ENCODE data around the gene THRA. TPM values are rescaled to one million over a fixed set of nuclear protein-coding genes. Genes with fewer than 3 reads are reported as not detected.

Gene THRA
- total RNA-seq (2021) (14.5 and 18.7 TPM in 2 replicates), Bru-seq, nascent RNA (percentile 41 among the genes with signal in this experiment), BruChase-seq, experiment 1, labeled RNA remaining after a 2-hour chase (percentile 48 among the genes with signal in this experiment), BruChase-seq, experiment 2, labeled RNA remaining after a 6-hour chase (percentile 51 among the genes with signal in this experiment)
- long read RNA-seq, transcript THRA-201 (10 exons, 2,538 nt): major isoform, 5 of 9 reads
- long read RNA-seq, partial matches to known transcripts: 2 of 9 reads
- long read RNA-seq, other reads (novel, unspliced or antisense): 2 of 9 reads

GRCh38 chr17:40062329-40063186, at the start of gene THRA:
TSS of gene THRA (plus strand) at chr17:40062965. CDS start at chr17:40074489, 11,524 bp downstream.
- no TSS peak for BruUV-seq (replicated peaks)
- POLR2A ChIA-PET (ENCODE audit: low non-redundant PET): no interaction called here
- peaks cover 9% of the 10 kb centered on the region for H3K4me1 ChIP-seq (ENCODE audit: insufficient read depth, low read length, poor library complexity, severe bottlenecking)
- DNase-seq (ENCODE audit: low spot score): peak; percentile 51
- H3K4me3 ChIP-seq (ENCODE audit: low read depth, low read length, poor library complexity, severe bottlenecking): peak within 1 kb of the TSS; percentile 80
- H3K27ac ChIP-seq (ENCODE audit: low read depth, low read length, poor library complexity, severe bottlenecking): peak within 1 kb of the TSS; percentile 74
- CTCF ChIA-PET: interaction anchor here (1.3 kb wide), 1 partner anchor 13 kb away, joined by 4 read pairs; no protein-coding TSS in a partner anchor
- TF ChIP-seq EZH2 (IDR thresholded peaks at IDR 0.05; ENCODE audit: borderline replicate concordance, low read depth, low read length, poor library complexity, severe bottlenecking) (no peak), CTCF (conservative IDR thresholded peaks at IDR 0.05; ENCODE audit: low read depth, low read length) (no peak)
- H3K36me3 ChIP-seq (ENCODE audit: insufficient read depth, low read length, poor library complexity, severe bottlenecking): no peaks in the 10 kb centered on the region
- no peaks in the 10 kb centered on the region for H3K27me3 ChIP-seq (replicated peaks; ENCODE audit: insufficient read depth, low read depth, low read length, poor library complexity)
- intact Hi-C loops (cut with micrococcal nuclease; ENCODE audit: unreplicated experiment): no loop called here
- no peaks in the 10 kb centered on the region for H3K9me3 ChIP-seq (ENCODE audit: low read depth, low read length, poor library complexity, severe bottlenecking)

- intact Hi-C loops (cut with micrococcal nuclease; ENCODE audit: unreplicated experiment): loop anchor here (10.0 kb wide), 1 partner anchor 280 kb away; no protein-coding TSS in a partner anchor
- ChIA-PET CTCF (interaction anchor here (0.8 kb wide), 1 partner anchor 72 kb away, joined by 3 read pairs; no protein-coding TSS in a partner anchor), POLR2A (ENCODE audit: low non-redundant PET) (no interaction called here)
- no peak for TF ChIP-seq CTCF (conservative IDR thresholded peaks at IDR 0.05; ENCODE audit: low read depth, low read length)
- TF ChIP-seq EZH2 (IDR thresholded peaks at IDR 0.05; ENCODE audit: borderline replicate concordance, low read depth, low read length, poor library complexity, severe bottlenecking): no peak
- Histone ChIP-seq H3K27me3 (replicated peaks; ENCODE audit: insufficient read depth, low read depth, low read length, poor library complexity) (no peaks in the 10 kb centered on the region), H3K4me1 (ENCODE audit: insufficient read depth, low read length, poor library complexity, severe bottlenecking) (no peaks in the 10 kb centered on the region), H3K9me3 (ENCODE audit: low read depth, low read length, poor library complexity, severe bottlenecking) (no peaks in the 10 kb centered on the region), H3K27ac (ENCODE audit: low read depth, low read length, poor library complexity, severe bottlenecking) (no peak overlapping the region), H3K4me3 (ENCODE audit: low read depth, low read length, poor library complexity, severe bottlenecking) (no peak overlapping the region), H3K36me3 (ENCODE audit: insufficient read depth, low read length, poor library complexity, severe bottlenecking) (no peaks in the 10 kb centered on the region)
- DNase-seq (ENCODE audit: low spot score): no peak
- BruUV-seq (replicated peaks): no TSS peak
Observed at GRCh38 chr17:40014375-40014980, 48.3 kb upstream of the THRA start.
